Mesothelial cell of epicardium (in vitro differentiated cells): ENCODE measurements around the gene ITPRID2. TPM values are rescaled to one million over a fixed set of nuclear protein-coding genes. Genes with fewer than 3 reads are reported as not detected.

Experiments
- DNase-seq, 2 experiments: peaks; one replicate each; pipeline ENCODE4 v3.0.0; 2021; ENCODE audit warnings: low spot score in 2 of 2; ENCODE audit not compliant: unreplicated experiment in 2 of 2
- H3K27ac Mint-ChIP-seq: 2 replicates; pipeline ENCODE4 v1.8.0; 2021; ENCODE audit warnings: mixed read lengths
- H3K27me3 Mint-ChIP-seq: 2 replicates; pipeline ENCODE4 v1.8.0; 2021; ENCODE audit warnings: low read depth, mixed read lengths
- H3K36me3 Mint-ChIP-seq: 2 replicates; pipeline ENCODE4 v1.8.0; 2021; ENCODE audit warnings: mixed read lengths
- H3K4me1 Mint-ChIP-seq: 2 replicates; pipeline ENCODE4 v1.8.0; 2021; ENCODE audit warnings: mixed read lengths
- H3K4me3 Mint-ChIP-seq: 2 replicates; pipeline ENCODE4 v1.8.0; 2021; ENCODE audit warnings: mild to moderate bottlenecking, moderate library complexity, mixed read lengths
- H3K9me3 Mint-ChIP-seq: 2 replicates; pipeline ENCODE4 v1.8.0; 2021; ENCODE audit warnings: mixed read lengths
- total RNA-seq: library from RNA; stranded (reverse); gene quantifications from 3 replicates; pipeline ENCODE4 v1.2.1, GENCODE V29; 2021
- TF ChIP-seq, protein P1 (sequence below): fragments of 200-600 bp; sonication (generic); IDR thresholded peaks from one replicate; pipeline ENCODE4 v1.5.0; 2021; ENCODE audit warnings: antibody characterized with exemption; ENCODE audit not compliant: unreplicated experiment

The ITPRID2 gene
- total RNA-seq, 1 donor from 2014 or later, result 72.3 TPM

DNA sequence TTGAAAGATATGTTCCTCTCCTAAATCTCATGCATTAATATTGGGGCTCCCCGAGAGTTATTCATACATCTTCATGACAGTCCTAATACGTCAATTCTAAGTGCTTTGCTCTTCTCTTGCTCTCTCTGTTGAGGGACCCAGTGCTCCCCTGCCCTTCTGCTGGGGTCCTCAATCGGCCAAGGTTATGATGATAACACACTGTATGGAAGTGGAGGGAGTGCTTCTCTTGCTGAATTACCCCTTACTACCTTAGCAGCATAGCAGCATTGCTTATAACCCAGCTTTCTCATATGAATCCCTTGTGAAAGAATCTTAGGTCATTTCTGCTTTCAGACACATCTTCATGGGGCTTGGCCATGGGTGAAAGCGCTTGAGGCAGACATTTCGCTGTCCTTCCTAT is 43.2 kb downstream of the ITPRID2 start:
- Mint-ChIP-seq H3K9me3 (no peaks in the 10 kb centered on the region), H3K27me3 (no peaks in the 10 kb centered on the region), H3K4me3 (no peak overlapping the region), H3K36me3 (peaks cover 5% of the 10 kb centered on the region), H3K27ac (no peak overlapping the region), H3K4me1 (peaks cover 10% of the 10 kb centered on the region)
- TF ChIP-seq, protein P1, sequence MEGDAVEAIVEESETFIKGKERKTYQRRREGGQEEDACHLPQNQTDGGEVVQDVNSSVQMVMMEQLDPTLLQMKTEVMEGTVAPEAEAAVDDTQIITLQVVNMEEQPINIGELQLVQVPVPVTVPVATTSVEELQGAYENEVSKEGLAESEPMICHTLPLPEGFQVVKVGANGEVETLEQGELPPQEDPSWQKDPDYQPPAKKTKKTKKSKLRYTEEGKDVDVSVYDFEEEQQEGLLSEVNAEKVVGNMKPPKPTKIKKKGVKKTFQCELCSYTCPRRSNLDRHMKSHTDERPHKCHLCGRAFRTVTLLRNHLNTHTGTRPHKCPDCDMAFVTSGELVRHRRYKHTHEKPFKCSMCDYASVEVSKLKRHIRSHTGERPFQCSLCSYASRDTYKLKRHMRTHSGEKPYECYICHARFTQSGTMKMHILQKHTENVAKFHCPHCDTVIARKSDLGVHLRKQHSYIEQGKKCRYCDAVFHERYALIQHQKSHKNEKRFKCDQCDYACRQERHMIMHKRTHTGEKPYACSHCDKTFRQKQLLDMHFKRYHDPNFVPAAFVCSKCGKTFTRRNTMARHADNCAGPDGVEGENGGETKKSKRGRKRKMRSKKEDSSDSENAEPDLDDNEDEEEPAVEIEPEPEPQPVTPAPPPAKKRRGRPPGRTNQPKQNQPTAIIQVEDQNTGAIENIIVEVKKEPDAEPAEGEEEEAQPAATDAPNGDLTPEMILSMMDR, result no peak
- DNase-seq, result no peak

DNA sequence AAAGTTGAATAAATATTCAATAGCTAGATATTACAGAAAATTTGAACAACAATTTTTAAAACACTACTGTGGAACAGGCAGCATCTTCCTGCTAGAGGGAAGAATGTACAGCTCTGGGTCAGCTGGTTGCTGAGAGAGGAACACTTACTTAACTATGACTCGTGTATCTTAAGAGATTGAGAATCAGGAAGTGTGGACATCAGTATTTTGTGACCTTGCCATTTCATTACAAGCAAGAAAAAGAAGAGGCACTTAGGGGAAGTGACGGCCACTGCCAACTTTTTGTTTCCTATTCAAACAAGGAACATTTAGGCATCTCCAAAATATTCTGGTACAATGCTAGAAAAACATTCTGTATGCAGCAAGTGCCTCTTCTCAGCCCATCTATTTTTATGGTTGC is 45.9 kb downstream of the ITPRID2 start:
- Mint-ChIP-seq H3K9me3 (no peaks in the 10 kb centered on the region), H3K27ac (no peak overlapping the region), H3K4me1 (peaks cover 10% of the 10 kb centered on the region)

DNA sequence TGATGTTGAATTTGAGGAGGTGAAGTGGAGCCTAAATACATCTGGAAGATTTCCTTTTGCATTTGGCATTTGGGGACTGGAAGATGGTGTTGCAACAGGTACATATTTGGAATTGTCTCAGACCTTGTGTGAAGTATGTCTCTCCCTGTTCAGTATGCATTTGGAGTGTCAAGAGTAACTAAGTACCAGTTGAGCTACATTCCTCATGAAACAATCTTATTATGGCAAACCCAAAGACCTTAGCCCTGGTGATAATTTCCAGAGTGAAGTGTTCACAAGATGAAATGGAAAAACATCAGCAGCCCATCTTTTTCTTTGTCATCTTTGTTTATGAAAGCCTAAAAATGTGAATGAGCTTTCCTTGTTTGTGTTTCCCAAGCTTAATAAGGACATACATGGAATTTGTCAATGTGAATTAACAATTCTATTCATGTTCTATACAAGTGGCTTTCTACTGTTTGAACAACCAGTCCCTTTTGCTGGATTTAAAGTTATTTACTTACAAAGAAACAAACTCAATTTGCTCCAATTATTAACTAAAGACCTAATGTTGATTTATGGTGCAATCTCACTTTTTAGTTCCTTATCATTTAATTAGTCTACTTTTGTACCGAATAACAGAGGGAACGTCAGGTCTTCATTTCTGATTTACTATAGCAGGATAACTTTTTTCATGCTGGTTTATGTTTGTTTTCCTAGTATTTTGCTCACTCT is 52.0 kb downstream of the ITPRID2 start:
- Mint-ChIP-seq H3K9me3 (peaks cover 3% of the 10 kb centered on the region), H3K4me1 (peaks cover 28% of the 10 kb centered on the region), H3K4me3 (no peak overlapping the region), H3K36me3 (no peaks in the 10 kb centered on the region), H3K27ac (no peak overlapping the region), H3K27me3 (no peaks in the 10 kb centered on the region)
- DNase-seq, result no peak
- TF ChIP-seq, protein P1, result no peak

More for the DNA sequence above, 45.9 kb downstream of the ITPRID2 start:
- DNase-seq, result no peak
- Mint-ChIP-seq H3K27me3 (no peaks in the 10 kb centered on the region), H3K36me3 (no peaks in the 10 kb centered on the region), H3K4me3 (no peak overlapping the region)
- TF ChIP-seq, protein P1, result no peak

DNA sequence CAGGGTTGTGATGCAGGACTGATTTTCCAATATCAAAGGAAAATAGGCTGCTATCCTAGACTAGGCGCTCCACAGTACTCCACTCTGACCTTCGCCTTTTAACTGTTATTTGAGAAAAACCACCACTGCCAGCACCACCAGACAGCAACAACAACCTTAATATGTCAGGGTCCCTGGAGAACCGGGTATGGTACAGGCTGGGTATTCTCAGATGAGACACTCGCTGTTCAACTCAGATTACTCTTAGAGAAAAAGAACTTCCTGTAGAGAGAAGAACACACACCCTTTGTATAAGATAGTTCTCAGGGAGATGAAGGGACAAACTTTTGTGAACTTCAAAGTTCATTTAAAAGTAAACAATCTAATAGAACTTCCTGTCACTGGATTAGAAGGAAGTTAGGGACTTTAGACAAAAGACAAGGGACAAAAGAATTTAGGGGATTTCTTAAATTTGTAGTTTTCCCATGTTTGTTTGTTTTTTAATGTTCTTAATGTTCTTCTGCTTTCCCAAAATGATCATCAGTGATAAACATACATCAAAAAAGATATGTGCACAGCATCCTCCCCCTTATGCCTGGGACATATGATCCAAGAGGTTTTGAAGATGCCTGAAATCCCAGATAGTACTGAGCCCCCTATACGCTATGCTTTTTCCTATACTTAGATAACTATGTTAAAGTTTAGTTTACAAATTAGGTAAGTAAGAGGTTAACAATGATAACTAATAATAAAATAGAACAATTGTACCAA is 52.8 kb downstream of the ITPRID2 start:
- H3K27me3 Mint-ChIP-seq, result no peaks in the 10 kb centered on the region
- no peak overlapping the region for H3K27ac Mint-ChIP-seq
- H3K4me3 Mint-ChIP-seq, result no peak overlapping the region
- peaks cover 31% of the 10 kb centered on the region for H3K4me1 Mint-ChIP-seq
- no peaks in the 10 kb centered on the region for H3K36me3 Mint-ChIP-seq
- peaks cover 6% of the 10 kb centered on the region for H3K9me3 Mint-ChIP-seq
- DNase-seq, result no peak
- TF ChIP-seq, protein P1, result no peak

DNA sequence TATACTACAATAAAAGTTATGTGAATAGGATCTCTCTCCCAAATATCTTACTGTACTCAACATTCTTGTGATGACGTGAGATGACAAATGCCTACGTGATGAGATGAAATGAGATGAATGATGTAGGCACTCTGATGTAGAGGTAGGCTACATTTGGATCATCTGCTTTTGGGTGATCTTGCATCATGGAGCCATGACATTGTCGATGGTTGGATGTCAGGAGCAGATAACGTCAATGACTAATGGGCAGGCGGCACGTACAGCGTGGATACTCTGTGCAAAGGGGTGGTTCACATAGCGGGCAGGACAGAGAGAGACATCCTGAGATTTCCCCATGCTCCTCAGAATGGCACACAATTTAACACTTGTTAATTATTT is 53.4 kb downstream of the ITPRID2 start:
- Mint-ChIP-seq H3K27me3 (no peaks in the 10 kb centered on the region), H3K36me3 (no peaks in the 10 kb centered on the region), H3K4me1 (peaks cover 31% of the 10 kb centered on the region), H3K27ac (no peak overlapping the region), H3K9me3 (peaks cover 12% of the 10 kb centered on the region), H3K4me3 (no peak overlapping the region)
- TF ChIP-seq, protein P1, result no peak
- no peak for DNase-seq
